Breast epithelium (tissue), 3 donors: ENCODE results near the gene LZTS3.

Source experiments
- CTCF ChIP-seq, 3 donors: fragments of 450-650 bp; IDR thresholded peaks; one replicate each; pipeline ENCODE4 v1.5.1; 2016 to 2017; ENCODE audit warnings: antibody characterized with exemption in 3 of 3, mild to moderate bottlenecking in 3 of 3, moderate library complexity in 3 of 3
- POLR2A ChIP-seq: fragments of 450-650 bp; IDR thresholded peaks from one replicate; pipeline ENCODE4 v1.6.1; 2016; ENCODE audit warnings: antibody characterized with exemption, mild to moderate bottlenecking, moderate library complexity

GRCh38 chr20:3137492-3137891 lies 35.9 kb downstream of the LZTS3 start:
- TF ChIP-seq CTCF (IDR thresholded peaks at IDR 0.05) (no peak), POLR2A (no peak)
